ENCODE results near the gene MAP4K3.

GRCh38 chr2:39475006-39475405 lies 37.9 kb upstream of the MAP4K3 start:
- no peak for TF ChIP-seq CTCF (IDR thresholded peaks at IDR 0.05)
- no peak for TF ChIP-seq POLR2A (IDR thresholded peaks at IDR 0.05; ENCODE audit: low read length)
- TF ChIP-seq HOXA7 (CRISPR knock-in tag; IDR thresholded peaks at IDR 0.05), result no peak
- no peak for TF ChIP-seq REST (IDR thresholded peaks at IDR 0.05)
